Muscle of arm (tissue), 12 donors: ENCODE measurements around the gene CLPTM1L. TPM values are rescaled to one million over a fixed set of nuclear protein-coding genes. Genes with fewer than 3 reads are reported as not detected.
"Not testable (repeated sequence)": the region's sequence is repeated elsewhere in the genome, so short reads cannot be mapped to it uniquely, and the experiment has no call there.

Experiments
- DNase-seq: peaks from one replicate; pipeline ENCODE4 v3.0.0-alpha.2; 2013
- polyA plus RNA-seq, 12 donors: library from polyadenylated mRNA; unstranded; fragments of 120-200 nt; gene quantifications; one replicate each; pipeline ENCODE4 v1.2.1, GENCODE V29; 2013; ENCODE audit not compliant: insufficient read length in 12 of 12

The CLPTM1L gene
- polyA plus RNA-seq, 12 donors = 25.9 to 65.9 (median 55.9) TPM; not detected in 1

- DNase-seq = no peak
These were observed 65.3 kb downstream of the CLPTM1L start for GRCh38 chr5:1279443-1280151.

- DNase-seq = no peak
These were observed 66.0 kb downstream of the CLPTM1L start for GRCh38 chr5:1278656-1279442.

GRCh38 chr5:1278216-1278615, 66.7 kb downstream of the CLPTM1L start:
- DNase-seq = no peak

GRCh38 chr5:1277781-1278180, 67.1 kb downstream of the CLPTM1L start:
- DNase-seq = no peak

GRCh38 chr5:1277331-1277730, 67.6 kb downstream of the CLPTM1L start:
- DNase-seq = no peak

- DNase-seq = no peak
These were observed 68.0 kb downstream of the CLPTM1L start for GRCh38 chr5:1276930-1277329.

- DNase-seq = not testable (repeated sequence)
These were observed 69.2 kb downstream of the CLPTM1L start for GRCh38 chr5:1275397-1276391.

GRCh38 chr5:1274471-1274870, 70.4 kb downstream of the CLPTM1L start:
- no peak for DNase-seq

GRCh38 chr5:1273745-1274144, 71.2 kb downstream of the CLPTM1L start:
- no peak for DNase-seq

GRCh38 chr5:1272201-1272600, 72.7 kb downstream of the CLPTM1L start:
- DNase-seq = no peak

- DNase-seq = no peak
These were observed 73.7 kb downstream of the CLPTM1L start for GRCh38 chr5:1270933-1271914.

- no peak for DNase-seq
These were observed 74.5 kb downstream of the CLPTM1L start for GRCh38 chr5:1270426-1270825.

GRCh38 chr5:1268666-1269065, 76.2 kb downstream of the CLPTM1L start:
- no peak for DNase-seq

- no peak for DNase-seq
These were observed 76.8 kb downstream of the CLPTM1L start for GRCh38 chr5:1268056-1268455.

Other genes starting within 250 kb of the CLPTM1L start
- gene SLC12A7, start 233.0 kb downstream of the CLPTM1L start, polyA plus RNA-seq = 10 to 100 TPM in 3 of 12 donors, 1 to 10 TPM in 8, not detected in 1; 6.5 to 19.8 (median 8.5) TPM
- 1 to 10 TPM in 1 of 12 donors, under 1 TPM in 6, not detected in 5; 0.03 to 5.2 (median 0.07) TPM for gene SLC6A19, start 143.5 kb downstream of the CLPTM1L start, polyA plus RNA-seq
- not detected for gene SLC6A18, start 119.7 kb downstream of the CLPTM1L start, polyA plus RNA-seq
- gene TERT, start 50.0 kb downstream of the CLPTM1L start, polyA plus RNA-seq = under 1 TPM in 1 of 12 donors, not detected in 11; 0.22 TPM
- not detected for gene SLC6A3, start 100.3 kb upstream of the CLPTM1L start, polyA plus RNA-seq
- 10 to 100 TPM in 11 of 12 donors, not detected in 1; 25.7 to 47.3 (median 35.2) TPM for gene LPCAT1, start 178.9 kb upstream of the CLPTM1L start, polyA plus RNA-seq